Endodermal cell (in vitro differentiated cells): Measurements from ENCODE around the gene VIPR2. TPM values are rescaled to one million over a fixed set of nuclear protein-coding genes. Genes with fewer than 3 reads are reported as not detected.

Experiments used
- DNase-seq: peaks from one replicate; pipeline ENCODE4 v3.0.0-alpha.2; 2017
- H3K27ac ChIP-seq: 2 replicates; pipeline ENCODE4 v1.5.1; 2013; ENCODE audit warnings: mild to moderate bottlenecking, low read depth, low read length, moderate library complexity
- H3K27me3 ChIP-seq: 2 replicates; pipeline ENCODE4 v1.6.1; 2013; ENCODE audit warnings: mild to moderate bottlenecking, low read length, moderate library complexity; ENCODE audit not compliant: insufficient read depth, control insufficient read depth, poor library complexity, severe bottlenecking
- H3K36me3 ChIP-seq: 2 replicates; pipeline ENCODE4 v1.7.0; 2013; ENCODE audit warnings: mild to moderate bottlenecking, low read length, moderate library complexity; ENCODE audit not compliant: control insufficient read depth, insufficient read depth
- H3K4me1 ChIP-seq: one replicate; pipeline ENCODE4 v1.7.0; 2013; ENCODE audit warnings: low read length; ENCODE audit not compliant: control insufficient read depth, insufficient read depth
- H3K4me3 ChIP-seq: 2 replicates; pipeline ENCODE4 v1.5.1; 2013; ENCODE audit warnings: mild to moderate bottlenecking, low read length, moderate library complexity
- H3K9ac ChIP-seq: 2 replicates; pipeline ENCODE4 v1.6.1; 2013; ENCODE audit warnings: mild to moderate bottlenecking, low read length, moderate library complexity; ENCODE audit not compliant: poor library complexity, severe bottlenecking; ENCODE audit errors: extremely low read depth
- H3K9me3 ChIP-seq: 2 replicates; pipeline ENCODE4 v1.6.1; 2013; ENCODE audit warnings: mild to moderate bottlenecking, low read length, moderate library complexity; ENCODE audit not compliant: control insufficient read depth
- H3K27ac Mint-ChIP-seq: 2 replicates; pipeline ENCODE4 v1.8.0; 2020; ENCODE audit warnings: mixed read lengths
- H3K27me3 Mint-ChIP-seq: 2 replicates; pipeline ENCODE4 v1.8.0; 2021; ENCODE audit warnings: mild to moderate bottlenecking, mixed read lengths; ENCODE audit not compliant: insufficient read depth
- H3K36me3 Mint-ChIP-seq: 2 replicates; pipeline ENCODE4 v1.8.0; 2020; ENCODE audit warnings: low read depth, mixed read lengths
- H3K4me1 Mint-ChIP-seq: 2 replicates; pipeline ENCODE4 v1.8.0; 2020; ENCODE audit warnings: mixed read lengths
- H3K4me3 Mint-ChIP-seq: 2 replicates; pipeline ENCODE4 v1.8.0; 2020; ENCODE audit warnings: mild to moderate bottlenecking, moderate library complexity, mixed read lengths
- H3K9me3 Mint-ChIP-seq: 2 replicates; pipeline ENCODE4 v1.8.0; 2020; ENCODE audit warnings: mild to moderate bottlenecking, mixed read lengths
- CTCF ChIP-seq: fragments of 200-600 bp; sonication (generic); conservative IDR thresholded peaks from 2 replicates; pipeline ENCODE4 v1.5.0; 2021; ENCODE audit warnings: antibody characterized with exemption, mild to moderate bottlenecking
- WGBS, 2 experiments: methylation state at CpG; one replicate each; pipeline versions ENCODE4 v1.1.5 to v1.1.7; 2013; ENCODE audit warnings: missing lambda C conversion rate in 2 of 2, mixed read lengths in 1 of 2; ENCODE audit not compliant: insufficient coverage in 1 of 2, insufficient read length in 1 of 2; 5-methylcytosine and 5-hydroxymethylcytosine counted together
- total RNA-seq, 2 donors: library from RNA; stranded (reverse); fragmentation: NEBNext Ultra II Directional in 1 of 2; extraction: Animal tissue kit (Norgen Biotek cat#: 25700) in 1 of 2; gene quantifications; 2 replicates in 1 of 2; 3 replicates in 1 of 2; pipeline ENCODE4 v1.2.1, GENCODE V29; 2021

VIPR2 gene
- total RNA-seq, 2 donors from 2014 or later, result 0.64 to 1.8 TPM

- Histone ChIP-seq H3K36me3 (no peaks in the 10 kb centered on the region), H3K4me1 (no peaks in the 10 kb centered on the region), H3K4me3 (no peak overlapping the region), H3K9me3 (no peaks in the 10 kb centered on the region), H3K27ac (no peak overlapping the region), H3K27me3 (no peaks in the 10 kb centered on the region), H3K9ac (no peak overlapping the region)
- H3K9me3 Mint-ChIP-seq, result no peaks in the 10 kb centered on the region
- 89 to 92% methylated on average over 8 to 10 of the region's 10 CpGs for WGBS, 2 experiments
- H3K27ac Mint-ChIP-seq, result no peak overlapping the region
- peaks cover 7% of the 10 kb centered on the region for H3K27me3 Mint-ChIP-seq
- peaks cover 13% of the 10 kb centered on the region for H3K4me1 Mint-ChIP-seq
- H3K4me3 Mint-ChIP-seq, result no peak overlapping the region
- no peak for TF ChIP-seq CTCF
- no peaks in the 10 kb centered on the region for H3K36me3 Mint-ChIP-seq
- DNase-seq, result no peak
Measured at GRCh38 chr7:159034394-159034793, 110.3 kb downstream of the VIPR2 start.

- Histone ChIP-seq H3K4me1 (no peaks in the 10 kb centered on the region), H3K27ac (no peak overlapping the region), H3K4me3 (no peak overlapping the region), H3K36me3 (no peaks in the 10 kb centered on the region), H3K27me3 (no peaks in the 10 kb centered on the region), H3K9ac (no peak overlapping the region), H3K9me3 (no peaks in the 10 kb centered on the region)
- Mint-ChIP-seq H3K27ac (no peak overlapping the region), H3K36me3 (no peaks in the 10 kb centered on the region), H3K9me3 (no peaks in the 10 kb centered on the region), H3K27me3 (peaks cover 8% of the 10 kb centered on the region), H3K4me3 (no peak overlapping the region), H3K4me1 (peaks cover 13% of the 10 kb centered on the region)
- no peak for TF ChIP-seq CTCF
- DNase-seq, result peak; percentile 48
- WGBS, 2 experiments, result 85 to 89% methylated on average over 12 to 16 of the region's 16 CpGs
Measured at GRCh38 chr7:159033956-159034355, 110.7 kb downstream of the VIPR2 start.

GRCh38 chr7:159033473-159033825 lies 111.2 kb downstream of the VIPR2 start:
- Mint-ChIP-seq H3K4me1 (peaks cover 13% of the 10 kb centered on the region), H3K27ac (no peak overlapping the region), H3K27me3 (peaks cover 9% of the 10 kb centered on the region), H3K4me3 (no peak overlapping the region), H3K36me3 (no peaks in the 10 kb centered on the region), H3K9me3 (no peaks in the 10 kb centered on the region)
- no peaks in the 10 kb centered on the region for H3K27me3 ChIP-seq
- no peaks in the 10 kb centered on the region for H3K36me3 ChIP-seq
- H3K9me3 ChIP-seq, result no peaks in the 10 kb centered on the region
- H3K9ac ChIP-seq, result no peak overlapping the region
- H3K4me3 ChIP-seq, result no peak overlapping the region
- WGBS, 2 experiments, result 87% methylated on average over 5 of the region's 5 CpGs
- TF ChIP-seq CTCF, result no peak
- H3K27ac ChIP-seq, result no peak overlapping the region
- H3K4me1 ChIP-seq, result no peaks in the 10 kb centered on the region
- no peak for DNase-seq
